WERI-Rb-1 (cell line): ENCODE data around the gene MRPL9.

ENCODE experiments used
- DNase-seq: peaks from one replicate; pipeline ENCODE4 v3.0.0-alpha.2; 2020
- H3K27ac ChIP-seq: fragments of 250-450 bp; sonication (Bioruptor Pico); 2 replicates; pipeline ENCODE4 v1.5.1; 2020; ENCODE audit warnings: mild to moderate bottlenecking, moderate library complexity
- H3K27me3 ChIP-seq: fragments of 250-450 bp; sonication (Bioruptor Pico); 2 replicates; pipeline ENCODE4 v1.5.1; 2021; ENCODE audit warnings: mild to moderate bottlenecking, low read depth, moderate library complexity; ENCODE audit not compliant: insufficient read depth, severe bottlenecking
- H3K36me3 ChIP-seq: fragments of 250-450 bp; sonication (Bioruptor Pico); 2 replicates; pipeline ENCODE4 v1.5.1; 2020; ENCODE audit warnings: mild to moderate bottlenecking, moderate library complexity
- H3K4me3 ChIP-seq: 2 replicates; pipeline ENCODE4 v1.5.1; 2011; ENCODE audit warnings: low read depth, mild to moderate bottlenecking, control low read depth, low read length
- H3K9me3 ChIP-seq: fragments of 250-450 bp; sonication (Bioruptor Pico); 2 replicates; pipeline ENCODE4 v1.5.1; 2021; ENCODE audit warnings: mild to moderate bottlenecking, moderate library complexity; ENCODE audit not compliant: severe bottlenecking
- CTCF ChIP-seq: IDR thresholded peaks from 2 replicates; pipeline ENCODE4 v1.5.1; 2011; ENCODE audit warnings: low read depth, mild to moderate bottlenecking, control low read depth, inconsistent platforms, low read length

MRPL9 gene

GRCh38 chr1:151807131-151807530 lies 43.8 kb upstream of the MRPL9 start:
- no peak overlapping the region for H3K27ac ChIP-seq
- H3K4me3 ChIP-seq, result no peak overlapping the region
- H3K36me3 ChIP-seq, result no peaks in the 10 kb centered on the region
- peaks cover 4% of the 10 kb centered on the region for H3K9me3 ChIP-seq
- no peak for TF ChIP-seq CTCF
- no peaks in the 10 kb centered on the region for H3K27me3 ChIP-seq
- no peak for DNase-seq

DNA sequence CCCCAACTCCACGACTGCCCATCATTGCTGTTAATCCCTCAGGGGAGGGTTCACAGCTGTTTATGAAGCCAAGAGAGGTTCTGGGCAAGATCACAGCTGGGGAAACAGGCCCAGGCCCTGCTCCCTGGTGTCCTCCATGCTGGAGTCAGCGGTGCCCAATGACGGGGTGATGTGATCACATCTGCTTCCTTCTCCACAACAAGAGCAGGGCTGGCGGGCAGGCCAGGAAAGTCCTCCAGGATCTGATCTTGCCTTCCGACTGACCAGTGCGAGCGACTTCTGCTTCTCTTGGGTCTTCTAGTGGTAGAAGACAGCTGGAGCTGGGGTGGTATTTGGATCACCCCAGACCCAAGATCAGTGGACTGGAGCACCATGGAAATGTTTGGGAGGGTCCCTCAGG lies 42.9 kb upstream of the MRPL9 start:
- TF ChIP-seq CTCF, result no peak
- Histone ChIP-seq H3K4me3 (no peak overlapping the region), H3K9me3 (peaks cover 4% of the 10 kb centered on the region), H3K27ac (no peak overlapping the region), H3K27me3 (no peaks in the 10 kb centered on the region), H3K36me3 (no peaks in the 10 kb centered on the region)
- no peak for DNase-seq

DNA sequence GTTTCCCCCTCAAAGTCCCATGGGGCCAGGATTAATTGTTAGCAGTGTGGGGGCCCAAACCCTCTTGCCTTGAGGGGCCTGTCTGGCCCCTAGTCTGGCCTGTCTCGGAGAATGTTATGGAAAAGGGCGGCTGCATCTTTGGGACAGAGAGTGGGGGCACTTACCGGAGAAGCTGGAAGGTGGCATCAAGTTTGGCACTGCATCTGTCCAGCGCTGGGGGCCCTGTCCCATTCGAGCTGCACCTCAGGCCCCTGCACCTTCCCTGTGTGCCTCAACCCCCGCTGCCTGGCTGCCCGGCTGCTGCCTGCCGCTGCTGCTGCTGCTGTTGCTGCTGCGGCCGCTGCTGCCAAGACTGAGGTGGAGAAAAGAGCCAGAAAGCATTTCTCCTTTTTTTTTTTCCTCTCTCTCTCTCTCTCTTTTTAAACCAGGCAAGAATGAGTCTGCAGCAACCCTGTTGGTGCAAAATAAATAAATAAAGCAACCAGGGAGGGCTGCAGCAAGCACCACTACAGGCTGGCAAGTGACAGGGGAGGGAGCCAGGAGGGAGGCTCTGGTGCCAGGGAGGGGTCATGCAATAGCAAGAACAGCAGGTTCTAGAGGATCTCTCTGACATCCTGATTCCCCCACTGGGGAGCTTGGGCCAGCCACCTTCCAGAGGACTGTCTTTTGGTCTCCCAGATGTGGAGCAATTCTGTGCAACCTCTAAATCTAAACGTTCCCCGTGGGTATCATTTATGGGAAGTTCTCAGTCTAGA lies 41.9 kb upstream of the MRPL9 start, which contains the start of gene LINGO4:
TSS of gene LINGO4 (minus strand) at position 354 of the 755 bp plus-strand sequence. CDS start 2,715 bp downstream, outside the sequence.
- peaks cover 4% of the 10 kb centered on the region for H3K9me3 ChIP-seq
- no peak for TF ChIP-seq CTCF
- H3K4me3 ChIP-seq, result no peak within 1 kb of the TSS
- no peak for DNase-seq
- no peaks in the 10 kb centered on the region for H3K36me3 ChIP-seq
- H3K27me3 ChIP-seq, result no peaks in the 10 kb centered on the region
- no peak within 1 kb of the TSS for H3K27ac ChIP-seq

DNA sequence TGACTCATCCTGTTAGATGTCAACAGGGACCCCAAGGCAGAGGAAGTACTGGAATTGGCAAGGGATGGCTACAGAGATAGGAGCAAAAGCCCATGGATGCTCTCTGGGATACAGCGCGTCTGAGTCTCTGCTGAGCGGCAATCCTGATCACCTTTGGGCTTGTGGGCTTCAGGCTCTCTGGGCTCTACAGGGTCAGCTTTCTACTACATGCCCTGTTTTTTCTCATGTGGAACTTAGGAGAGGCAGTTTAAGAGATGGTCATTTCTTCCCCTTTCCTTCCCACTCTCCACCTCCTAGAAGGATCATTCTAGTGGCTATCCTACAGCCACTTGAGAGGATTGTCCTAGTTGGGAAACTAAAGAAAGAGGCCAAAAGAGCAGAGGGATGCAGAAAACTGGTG lies 40.6 kb upstream of the MRPL9 start:
- DNase-seq, result peak; percentile 5
- Histone ChIP-seq H3K27me3 (no peaks in the 10 kb centered on the region), H3K4me3 (no peak overlapping the region), H3K9me3 (peaks cover 3% of the 10 kb centered on the region), H3K27ac (no peak overlapping the region), H3K36me3 (no peaks in the 10 kb centered on the region)
- TF ChIP-seq CTCF, result no peak

- Histone ChIP-seq H3K36me3 (no peaks in the 10 kb centered on the region), H3K9me3 (no peaks in the 10 kb centered on the region), H3K27ac (no peak overlapping the region), H3K27me3 (no peaks in the 10 kb centered on the region), H3K4me3 (no peak overlapping the region)
- TF ChIP-seq CTCF, result no peak
- DNase-seq, result no peak
These were observed 39.9 kb upstream of the MRPL9 start for GRCh38 chr1:151803164-151803563.

- Histone ChIP-seq H3K27ac (no peak overlapping the region), H3K9me3 (no peaks in the 10 kb centered on the region), H3K4me3 (no peak overlapping the region), H3K36me3 (no peaks in the 10 kb centered on the region), H3K27me3 (no peaks in the 10 kb centered on the region)
- TF ChIP-seq CTCF, result no peak
- no peak for DNase-seq
These were observed 39.1 kb upstream of the MRPL9 start for GRCh38 chr1:151802372-151802771.
